Measurements from ENCODE around the gene SMURF2. TPM values are rescaled to one million over a fixed set of nuclear protein-coding genes. Genes with fewer than 3 reads are reported as not detected.

The SMURF2 gene
- total RNA-seq, 1 experiment from 2014 or later, result 23.0 TPM

DNA sequence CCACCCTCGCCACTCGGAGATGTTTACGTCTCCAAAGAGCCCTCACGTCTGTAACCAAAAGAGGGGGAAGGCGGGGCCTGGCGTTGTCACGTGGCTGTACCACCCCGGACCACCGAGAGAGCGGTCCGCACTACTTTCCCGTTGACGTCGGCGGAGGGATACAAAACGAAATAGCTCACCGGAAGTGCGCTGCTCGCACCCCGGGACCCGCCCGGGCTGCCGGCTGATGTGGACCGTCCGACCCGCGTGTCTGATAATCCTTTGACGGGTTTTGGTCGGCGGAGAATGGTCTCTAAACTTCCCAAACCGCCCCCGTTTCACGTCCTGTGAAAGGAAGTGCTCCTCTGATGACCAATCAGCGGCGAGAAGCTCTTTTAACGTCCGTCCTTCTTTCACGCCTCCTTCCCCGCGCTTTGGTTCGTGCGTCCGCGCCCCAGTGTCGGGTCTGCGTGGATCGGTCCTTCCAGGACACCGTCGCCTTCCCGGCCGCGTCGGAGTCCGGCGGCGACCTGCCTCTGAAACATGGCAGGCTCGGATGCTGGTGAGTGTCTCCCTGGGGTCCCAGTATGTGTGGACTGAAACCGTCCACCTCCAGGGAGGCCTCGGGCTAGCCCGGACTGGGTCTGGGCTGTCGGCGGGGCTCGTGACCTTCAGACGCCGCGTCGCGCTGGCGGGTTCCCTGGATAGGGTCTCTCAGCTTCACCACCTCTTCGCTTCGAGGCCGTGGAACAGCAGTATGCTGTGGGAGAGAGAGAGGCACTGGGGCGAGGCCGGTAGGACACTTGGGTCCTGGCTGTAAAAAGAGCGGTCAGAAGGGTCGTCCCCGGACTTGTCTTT, 155.3 kb downstream of the SMURF2 start, which contains the start of gene CEP95:
Gene CEP95, plus strand, starts transcription at position 402 of the 837 bp plus-strand sequence. Its CDS starts 121 bp downstream, at position 523.
- CTCF ChIA-PET, result interaction anchor here (1.2 to 1.6 kb wide), 4 partner anchors 10 to 267 kb away, joined by 3 to 9 read pairs (median 8); partner anchors contain the start of gene POLG2
- Mint-ChIP-seq H3K4me1 (peaks cover 55% of the 10 kb centered on the region), H3K4me3 (peak within 1 kb of the TSS; percentile 98), H3K27me3 (ENCODE audit: low read depth) (no peaks in the 10 kb centered on the region; the same call in 1 of the 2 replicates), H3K9me3 (no peaks in the 10 kb centered on the region), H3K27ac (peak within 1 kb of the TSS; percentile 99), H3K36me3 (peaks cover 73% of the 10 kb centered on the region)
- DNase-seq (ENCODE audit: low spot score), result peak; percentile 93
- peak; percentile 7 for ATAC-seq
- POLR2A ChIA-PET, result interaction anchor here (0.5 to 3.3 kb wide), 7 partner anchors 10 to 275 kb away, joined by 3 to 53 read pairs (median 3); partner anchors contain the start of gene POLG2
- TF ChIP-seq ZNF232 (CRISPR knock-in tag; IDR thresholded peaks at IDR 0.05) (0 out of 2 replicates have a peak, but pooled peaks have one; percentile 8), ZNF416 (CRISPR knock-in tag; IDR thresholded peaks at IDR 0.05) (no peak), ZNF121 (CRISPR knock-in tag; IDR thresholded peaks at IDR 0.05) (no peak), FOXK1 (CRISPR knock-in tag; IDR thresholded peaks at IDR 0.05) (peak; percentile 83), FOXJ3 (CRISPR knock-in tag; IDR thresholded peaks at IDR 0.05; ENCODE audit: borderline replicate concordance) (no peak), ZNF317 (CRISPR knock-in tag; IDR thresholded peaks at IDR 0.05; ENCODE audit: borderline replicate concordance, low read depth) (no peak), SP1 (CRISPR knock-in tag; conservative IDR thresholded peaks at IDR 0.05) (peak; percentile 79; the same call in 1 of the 2 replicates), GTF2I (CRISPR knock-in tag; conservative IDR thresholded peaks at IDR 0.05) (no peak), CBFB (CRISPR knock-in tag; IDR thresholded peaks at IDR 0.05; ENCODE audit: low read depth) (no peak)
- TF ChIP-seq, protein P1, sequence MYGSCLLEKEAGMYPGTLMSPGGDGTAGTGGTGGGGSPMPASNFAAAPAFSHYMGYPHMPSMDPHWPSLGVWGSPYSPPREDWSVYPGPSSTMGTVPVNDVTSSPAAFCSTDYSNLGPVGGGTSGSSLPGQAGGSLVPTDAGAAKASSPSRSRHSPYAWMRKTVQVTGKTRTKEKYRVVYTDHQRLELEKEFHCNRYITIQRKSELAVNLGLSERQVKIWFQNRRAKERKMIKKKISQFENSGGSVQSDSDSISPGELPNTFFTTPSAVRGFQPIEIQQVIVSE (CRISPR knock-in tag; IDR thresholded peaks at IDR 0.05; ENCODE audit: borderline replicate concordance), result no peak
- TF ChIP-seq, protein P2, sequence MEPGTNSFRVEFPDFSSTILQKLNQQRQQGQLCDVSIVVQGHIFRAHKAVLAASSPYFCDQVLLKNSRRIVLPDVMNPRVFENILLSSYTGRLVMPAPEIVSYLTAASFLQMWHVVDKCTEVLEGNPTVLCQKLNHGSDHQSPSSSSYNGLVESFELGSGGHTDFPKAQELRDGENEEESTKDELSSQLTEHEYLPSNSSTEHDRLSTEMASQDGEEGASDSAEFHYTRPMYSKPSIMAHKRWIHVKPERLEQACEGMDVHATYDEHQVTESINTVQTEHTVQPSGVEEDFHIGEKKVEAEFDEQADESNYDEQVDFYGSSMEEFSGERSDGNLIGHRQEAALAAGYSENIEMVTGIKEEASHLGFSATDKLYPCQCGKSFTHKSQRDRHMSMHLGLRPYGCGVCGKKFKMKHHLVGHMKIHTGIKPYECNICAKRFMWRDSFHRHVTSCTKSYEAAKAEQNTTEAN (CRISPR knock-in tag; IDR thresholded peaks at IDR 0.05), result no peak; the same call in 1 of the 2 replicates
- TF ChIP-seq, protein P3, sequence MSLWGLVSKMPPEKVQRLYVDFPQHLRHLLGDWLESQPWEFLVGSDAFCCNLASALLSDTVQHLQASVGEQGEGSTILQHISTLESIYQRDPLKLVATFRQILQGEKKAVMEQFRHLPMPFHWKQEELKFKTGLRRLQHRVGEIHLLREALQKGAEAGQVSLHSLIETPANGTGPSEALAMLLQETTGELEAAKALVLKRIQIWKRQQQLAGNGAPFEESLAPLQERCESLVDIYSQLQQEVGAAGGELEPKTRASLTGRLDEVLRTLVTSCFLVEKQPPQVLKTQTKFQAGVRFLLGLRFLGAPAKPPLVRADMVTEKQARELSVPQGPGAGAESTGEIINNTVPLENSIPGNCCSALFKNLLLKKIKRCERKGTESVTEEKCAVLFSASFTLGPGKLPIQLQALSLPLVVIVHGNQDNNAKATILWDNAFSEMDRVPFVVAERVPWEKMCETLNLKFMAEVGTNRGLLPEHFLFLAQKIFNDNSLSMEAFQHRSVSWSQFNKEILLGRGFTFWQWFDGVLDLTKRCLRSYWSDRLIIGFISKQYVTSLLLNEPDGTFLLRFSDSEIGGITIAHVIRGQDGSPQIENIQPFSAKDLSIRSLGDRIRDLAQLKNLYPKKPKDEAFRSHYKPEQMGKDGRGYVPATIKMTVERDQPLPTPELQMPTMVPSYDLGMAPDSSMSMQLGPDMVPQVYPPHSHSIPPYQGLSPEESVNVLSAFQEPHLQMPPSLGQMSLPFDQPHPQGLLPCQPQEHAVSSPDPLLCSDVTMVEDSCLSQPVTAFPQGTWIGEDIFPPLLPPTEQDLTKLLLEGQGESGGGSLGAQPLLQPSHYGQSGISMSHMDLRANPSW (CRISPR knock-in tag; conservative IDR thresholded peaks at IDR 0.05; ENCODE audit: low read depth), result no peak
- TF ChIP-seq, protein P4, sequence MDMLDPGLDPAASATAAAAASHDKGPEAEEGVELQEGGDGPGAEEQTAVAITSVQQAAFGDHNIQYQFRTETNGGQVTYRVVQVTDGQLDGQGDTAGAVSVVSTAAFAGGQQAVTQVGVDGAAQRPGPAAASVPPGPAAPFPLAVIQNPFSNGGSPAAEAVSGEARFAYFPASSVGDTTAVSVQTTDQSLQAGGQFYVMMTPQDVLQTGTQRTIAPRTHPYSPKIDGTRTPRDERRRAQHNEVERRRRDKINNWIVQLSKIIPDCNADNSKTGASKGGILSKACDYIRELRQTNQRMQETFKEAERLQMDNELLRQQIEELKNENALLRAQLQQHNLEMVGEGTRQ (CRISPR knock-in tag; IDR thresholded peaks at IDR 0.05), result peak; percentile 93
- TF ChIP-seq, protein P5, sequence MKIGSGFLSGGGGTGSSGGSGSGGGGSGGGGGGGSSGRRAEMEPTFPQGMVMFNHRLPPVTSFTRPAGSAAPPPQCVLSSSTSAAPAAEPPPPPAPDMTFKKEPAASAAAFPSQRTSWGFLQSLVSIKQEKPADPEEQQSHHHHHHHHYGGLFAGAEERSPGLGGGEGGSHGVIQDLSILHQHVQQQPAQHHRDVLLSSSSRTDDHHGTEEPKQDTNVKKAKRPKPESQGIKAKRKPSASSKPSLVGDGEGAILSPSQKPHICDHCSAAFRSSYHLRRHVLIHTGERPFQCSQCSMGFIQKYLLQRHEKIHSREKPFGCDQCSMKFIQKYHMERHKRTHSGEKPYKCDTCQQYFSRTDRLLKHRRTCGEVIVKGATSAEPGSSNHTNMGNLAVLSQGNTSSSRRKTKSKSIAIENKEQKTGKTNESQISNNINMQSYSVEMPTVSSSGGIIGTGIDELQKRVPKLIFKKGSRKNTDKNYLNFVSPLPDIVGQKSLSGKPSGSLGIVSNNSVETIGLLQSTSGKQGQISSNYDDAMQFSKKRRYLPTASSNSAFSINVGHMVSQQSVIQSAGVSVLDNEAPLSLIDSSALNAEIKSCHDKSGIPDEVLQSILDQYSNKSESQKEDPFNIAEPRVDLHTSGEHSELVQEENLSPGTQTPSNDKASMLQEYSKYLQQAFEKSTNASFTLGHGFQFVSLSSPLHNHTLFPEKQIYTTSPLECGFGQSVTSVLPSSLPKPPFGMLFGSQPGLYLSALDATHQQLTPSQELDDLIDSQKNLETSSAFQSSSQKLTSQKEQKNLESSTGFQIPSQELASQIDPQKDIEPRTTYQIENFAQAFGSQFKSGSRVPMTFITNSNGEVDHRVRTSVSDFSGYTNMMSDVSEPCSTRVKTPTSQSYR (CRISPR knock-in tag; IDR thresholded peaks at IDR 0.05), result 0 out of 2 replicates have a peak, but pooled peaks have one; percentile 42
- TF ChIP-seq, protein P6, sequence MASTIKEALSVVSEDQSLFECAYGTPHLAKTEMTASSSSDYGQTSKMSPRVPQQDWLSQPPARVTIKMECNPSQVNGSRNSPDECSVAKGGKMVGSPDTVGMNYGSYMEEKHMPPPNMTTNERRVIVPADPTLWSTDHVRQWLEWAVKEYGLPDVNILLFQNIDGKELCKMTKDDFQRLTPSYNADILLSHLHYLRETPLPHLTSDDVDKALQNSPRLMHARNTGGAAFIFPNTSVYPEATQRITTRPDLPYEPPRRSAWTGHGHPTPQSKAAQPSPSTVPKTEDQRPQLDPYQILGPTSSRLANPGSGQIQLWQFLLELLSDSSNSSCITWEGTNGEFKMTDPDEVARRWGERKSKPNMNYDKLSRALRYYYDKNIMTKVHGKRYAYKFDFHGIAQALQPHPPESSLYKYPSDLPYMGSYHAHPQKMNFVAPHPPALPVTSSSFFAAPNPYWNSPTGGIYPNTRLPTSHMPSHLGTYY (CRISPR knock-in tag; IDR thresholded peaks at IDR 0.05), result no peak
- TF ChIP-seq, protein P7, sequence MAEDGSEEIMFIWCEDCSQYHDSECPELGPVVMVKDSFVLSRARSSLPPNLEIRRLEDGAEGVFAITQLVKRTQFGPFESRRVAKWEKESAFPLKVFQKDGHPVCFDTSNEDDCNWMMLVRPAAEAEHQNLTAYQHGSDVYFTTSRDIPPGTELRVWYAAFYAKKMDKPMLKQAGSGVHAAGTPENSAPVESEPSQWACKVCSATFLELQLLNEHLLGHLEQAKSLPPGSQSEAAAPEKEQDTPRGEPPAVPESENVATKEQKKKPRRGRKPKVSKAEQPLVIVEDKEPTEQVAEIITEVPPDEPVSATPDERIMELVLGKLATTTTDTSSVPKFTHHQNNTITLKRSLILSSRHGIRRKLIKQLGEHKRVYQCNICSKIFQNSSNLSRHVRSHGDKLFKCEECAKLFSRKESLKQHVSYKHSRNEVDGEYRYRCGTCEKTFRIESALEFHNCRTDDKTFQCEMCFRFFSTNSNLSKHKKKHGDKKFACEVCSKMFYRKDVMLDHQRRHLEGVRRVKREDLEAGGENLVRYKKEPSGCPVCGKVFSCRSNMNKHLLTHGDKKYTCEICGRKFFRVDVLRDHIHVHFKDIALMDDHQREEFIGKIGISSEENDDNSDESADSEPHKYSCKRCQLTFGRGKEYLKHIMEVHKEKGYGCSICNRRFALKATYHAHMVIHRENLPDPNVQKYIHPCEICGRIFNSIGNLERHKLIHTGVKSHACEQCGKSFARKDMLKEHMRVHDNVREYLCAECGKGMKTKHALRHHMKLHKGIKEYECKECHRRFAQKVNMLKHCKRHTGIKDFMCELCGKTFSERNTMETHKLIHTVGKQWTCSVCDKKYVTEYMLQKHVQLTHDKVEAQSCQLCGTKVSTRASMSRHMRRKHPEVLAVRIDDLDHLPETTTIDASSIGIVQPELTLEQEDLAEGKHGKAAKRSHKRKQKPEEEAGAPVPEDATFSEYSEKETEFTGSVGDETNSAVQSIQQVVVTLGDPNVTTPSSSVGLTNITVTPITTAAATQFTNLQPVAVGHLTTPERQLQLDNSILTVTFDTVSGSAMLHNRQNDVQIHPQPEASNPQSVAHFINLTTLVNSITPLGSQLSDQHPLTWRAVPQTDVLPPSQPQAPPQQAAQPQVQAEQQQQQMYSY (CRISPR knock-in tag; IDR thresholded peaks at IDR 0.05), result 0 out of 2 replicates have a peak, but pooled peaks have one; percentile 37
- TF ChIP-seq, protein P8, sequence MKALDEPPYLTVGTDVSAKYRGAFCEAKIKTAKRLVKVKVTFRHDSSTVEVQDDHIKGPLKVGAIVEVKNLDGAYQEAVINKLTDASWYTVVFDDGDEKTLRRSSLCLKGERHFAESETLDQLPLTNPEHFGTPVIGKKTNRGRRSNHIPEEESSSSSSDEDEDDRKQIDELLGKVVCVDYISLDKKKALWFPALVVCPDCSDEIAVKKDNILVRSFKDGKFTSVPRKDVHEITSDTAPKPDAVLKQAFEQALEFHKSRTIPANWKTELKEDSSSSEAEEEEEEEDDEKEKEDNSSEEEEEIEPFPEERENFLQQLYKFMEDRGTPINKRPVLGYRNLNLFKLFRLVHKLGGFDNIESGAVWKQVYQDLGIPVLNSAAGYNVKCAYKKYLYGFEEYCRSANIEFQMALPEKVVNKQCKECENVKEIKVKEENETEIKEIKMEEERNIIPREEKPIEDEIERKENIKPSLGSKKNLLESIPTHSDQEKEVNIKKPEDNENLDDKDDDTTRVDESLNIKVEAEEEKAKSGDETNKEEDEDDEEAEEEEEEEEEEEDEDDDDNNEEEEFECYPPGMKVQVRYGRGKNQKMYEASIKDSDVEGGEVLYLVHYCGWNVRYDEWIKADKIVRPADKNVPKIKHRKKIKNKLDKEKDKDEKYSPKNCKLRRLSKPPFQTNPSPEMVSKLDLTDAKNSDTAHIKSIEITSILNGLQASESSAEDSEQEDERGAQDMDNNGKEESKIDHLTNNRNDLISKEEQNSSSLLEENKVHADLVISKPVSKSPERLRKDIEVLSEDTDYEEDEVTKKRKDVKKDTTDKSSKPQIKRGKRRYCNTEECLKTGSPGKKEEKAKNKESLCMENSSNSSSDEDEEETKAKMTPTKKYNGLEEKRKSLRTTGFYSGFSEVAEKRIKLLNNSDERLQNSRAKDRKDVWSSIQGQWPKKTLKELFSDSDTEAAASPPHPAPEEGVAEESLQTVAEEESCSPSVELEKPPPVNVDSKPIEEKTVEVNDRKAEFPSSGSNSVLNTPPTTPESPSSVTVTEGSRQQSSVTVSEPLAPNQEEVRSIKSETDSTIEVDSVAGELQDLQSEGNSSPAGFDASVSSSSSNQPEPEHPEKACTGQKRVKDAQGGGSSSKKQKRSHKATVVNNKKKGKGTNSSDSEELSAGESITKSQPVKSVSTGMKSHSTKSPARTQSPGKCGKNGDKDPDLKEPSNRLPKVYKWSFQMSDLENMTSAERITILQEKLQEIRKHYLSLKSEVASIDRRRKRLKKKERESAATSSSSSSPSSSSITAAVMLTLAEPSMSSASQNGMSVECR (CRISPR knock-in tag; IDR thresholded peaks at IDR 0.05; ENCODE audit: borderline replicate concordance), result peak; percentile 61

Data from WTC11 (cell line).